GM12878 (cell line): ENCODE results near the gene HSPA4. TPM values are rescaled to one million over a fixed set of nuclear protein-coding genes. Genes with fewer than 3 reads are reported as not detected.
"Not testable (repeated sequence)": the region's sequence is repeated elsewhere in the genome, so short reads cannot be mapped to it uniquely, and the experiment has no call there.

Experiments used
- ATAC-seq: fragments of 200-7000 bp; cut with Tn5 transposase; 3 replicates; pipeline ENCODE4 v1.9.1; 2020; ENCODE audit warnings: mild to moderate bottlenecking, moderate library complexity
- BruUV-seq: library from RNA; stranded (reverse); fragments of 400-500 nt; replicated peaks from 2 replicates; lab custom pipeline; 2021; lab: Mats Ljungman, UMichigan
- CTCF ChIA-PET: fragments of 300-600 bp; sonication (Branson Sonifier 250); formaldehyde crosslinking; extraction: SDS; loops from one replicate; lab custom pipeline; 2021; ENCODE audit warnings: inconsistent platforms; lab: Yijun Ruan, JAX
- POLR2A ChIA-PET: fragments of 350-600 bp; formaldehyde crosslinking; extraction: SDS; loops from one replicate; lab custom pipeline; 2021; ENCODE audit warnings: inconsistent platforms; lab: Charles Lee
- RAD21 ChIA-PET: fragments of 300-600 bp; sonication (Branson Sonifier 250); formaldehyde crosslinking; loops from one replicate; lab custom pipeline; 2023; ENCODE audit warnings: antibody characterized with exemption; ENCODE audit not compliant: unreplicated experiment; lab: Charles Lee
- SMC1A ChIA-PET: fragments of 300-600 bp; sonication (Branson Sonifier 250); formaldehyde crosslinking; loops from one replicate; lab custom pipeline; 2023; ENCODE audit not compliant: unreplicated experiment, uncharacterized antibody; lab: Charles Lee
- DNase-seq: peaks from one replicate; pipeline ENCODE4 v3.0.0-alpha.2; 2011; ENCODE audit warnings: low read depth, low spot score
- FAIRE-seq: peaks from 3 replicates; lab custom pipeline; 2011; peaks lifted over from hg19 to GRCh38; lab: Jason Lieb, UNC
- H2AFZ ChIP-seq: 2 replicates; pipeline ENCODE4 v1.6.0; 2011; ENCODE audit warnings: low read depth, low read length, control low read depth; ENCODE audit not compliant: control insufficient read depth
- H3K27ac ChIP-seq: 2 replicates; pipeline ENCODE4 v1.5.1; 2011; ENCODE audit warnings: control low read depth; ENCODE audit not compliant: control insufficient read depth, insufficient read depth
- H3K27me3 ChIP-seq, 2 experiments: replicated peaks in 1 of 2; 2 replicates each; pipeline versions ENCODE4 v1.6.0 to v1.6.1; 2011; ENCODE audit warnings: low read length in 1 of 2; ENCODE audit not compliant: control insufficient read depth in 2 of 2, insufficient read depth in 2 of 2
- H3K36me3 ChIP-seq, 2 experiments: 2 replicates each; pipeline ENCODE4 v1.5.1; 2011; ENCODE audit warnings: low read length in 1 of 2; ENCODE audit not compliant: control insufficient read depth in 2 of 2, insufficient read depth in 2 of 2
- H3K4me1 ChIP-seq: 2 replicates; pipeline ENCODE4 v1.6.1; 2011; ENCODE audit warnings: mild to moderate bottlenecking, low read length, moderate library complexity, mixed read lengths; ENCODE audit not compliant: control insufficient read depth, insufficient read depth
- H3K4me2 ChIP-seq: 2 replicates; pipeline ENCODE4 v1.6.0; 2011; ENCODE audit warnings: control low read depth; ENCODE audit not compliant: control insufficient read depth, insufficient read depth
- H3K4me3 ChIP-seq: fragments of 200-600 bp; sonication (generic); 2 replicates; pipeline ENCODE4 v1.5.1; 2016
- H3K79me2 ChIP-seq: 2 replicates; pipeline ENCODE4 v1.6.0; 2011; ENCODE audit warnings: low read length; ENCODE audit not compliant: control insufficient read depth, insufficient read depth
- H3K9ac ChIP-seq: 2 replicates; pipeline ENCODE4 v1.8.0; 2011; ENCODE audit warnings: low read length, control low read depth, mixed read lengths; ENCODE audit not compliant: control insufficient read depth, insufficient read depth
- H3K9me3 ChIP-seq: replicated peaks from 3 replicates; pipeline ENCODE4 v1.5.1; 2011; ENCODE audit warnings: mild to moderate bottlenecking, low read length; ENCODE audit not compliant: control insufficient read depth, insufficient read depth
- H4K20me1 ChIP-seq: 2 replicates; pipeline ENCODE4 v1.6.0; 2011; ENCODE audit not compliant: control insufficient read depth, insufficient read depth
- CBX5 ChIP-seq: sonication (generic); IDR thresholded peaks from 2 replicates; pipeline ENCODE4 v1.6.1; 2016; ENCODE audit warnings: low read depth, moderate library complexity, mild to moderate bottlenecking, inconsistent platforms
- CEBPB ChIP-seq, 2 experiments: fragments of 150-350 bp in 1 of 2; IDR thresholded peaks; 2 replicates each; pipeline ENCODE4 v1.6.1; 2012 to 2014; ENCODE audit warnings: low read depth in 2 of 2, low read length in 2 of 2, borderline replicate concordance in 1 of 2, inconsistent platforms in 1 of 2
- GATAD2B ChIP-seq: fragments of 450-650 bp; conservative IDR thresholded peaks from 2 replicates; pipeline ENCODE4 v1.6.1; 2017; ENCODE audit warnings: low read depth, mild to moderate bottlenecking, moderate library complexity
- JUNB ChIP-seq: IDR thresholded peaks from 2 replicates; pipeline ENCODE4 v1.6.1; 2016; ENCODE audit warnings: antibody characterized with exemption, mild to moderate bottlenecking
- KDM1A ChIP-seq: fragments of 200-600 bp; sonication (generic); IDR thresholded peaks from 2 replicates; pipeline ENCODE4 v1.6.1; 2016; ENCODE audit warnings: borderline replicate concordance
- MEF2A ChIP-seq: IDR thresholded peaks from 2 replicates; pipeline ENCODE4 v1.6.1; 2011; ENCODE audit warnings: low read depth, mild to moderate bottlenecking, low read length, moderate library complexity; ENCODE audit not compliant: insufficient read depth
- POU2F2 ChIP-seq: IDR thresholded peaks from 3 replicates; pipeline ENCODE4 v1.6.1; 2011; ENCODE audit warnings: low read depth, mild to moderate bottlenecking, low read length, borderline replicate concordance
- SREBF1 ChIP-seq: IDR thresholded peaks from 2 replicates; pipeline ENCODE4 v1.6.1; 2012; ENCODE audit warnings: mild to moderate bottlenecking, low read length
- TAF1 ChIP-seq: IDR thresholded peaks from 2 replicates; pipeline ENCODE4 v1.6.1; 2011; ENCODE audit warnings: mild to moderate bottlenecking, low read depth, low read length, borderline replicate concordance
- WGBS: methylation state at CpG from one replicate; pipeline ENCODE4 v1.1.6; 2016; ENCODE audit warnings: low lambda C conversion rate; ENCODE audit not compliant: insufficient replicate concordance, insufficient coverage; ENCODE audit errors: missing lambda C conversion rate; 5-methylcytosine and 5-hydroxymethylcytosine counted together
- in situ Hi-C: fragments of 300-500 bp; cut with MboI; formaldehyde crosslinking; loops from 9 replicates; pipeline ENCODE4 v1.14.3; 2018; ENCODE audit warnings: mixed read lengths
- intact Hi-C: fragments of 100-400 bp; cut with micrococcal nuclease; formaldehyde crosslinking; loops from one replicate; pipeline ENCODE4 v1.14.2; 2022; ENCODE audit not compliant: unreplicated experiment
- polyA plus RNA-seq, 11 experiments: library from polyadenylated mRNA; depleted of rRNA in 4 of 11; unstranded in 6 of 11; stranded (reverse) in 5 of 11; fragments of >200 nt; fragmentation: Nextera tagmentation in 4 of 11; fragmentation: Illumina TruSeq in 1 of 11; extraction: Ambion mirVana in 4 of 11; extraction: Trizol in 1 of 11; gene quantifications; 1 replicate in 1 of 11; 2 replicates in 10 of 11; pipeline versions ENCODE4 v1.2.1 to v1.2.3, GENCODE V29; 2011 to 2016; ENCODE audit warnings: inconsistent platforms in 2 of 11, missing spikeins in 2 of 11, low read depth in 1 of 11
- total RNA-seq, 4 experiments: library from RNA; depleted of rRNA in 3 of 4; stranded (reverse); fragments of >200 nt in 3 of 4; fragmentation: Illumina TruSeq in 1 of 4; extraction: Trizol in 1 of 4; gene quantifications; 2 replicates each; pipeline versions ENCODE4 v1.2.1 to v1.2.3, GENCODE V29; 2013 to 2021
- TF ChIP-seq, protein P1 (sequence below): IDR thresholded peaks from 2 replicates; pipeline ENCODE4 v1.6.1; 2012; ENCODE audit warnings: low read depth, low read length, improper control_type of control experiment
- TF ChIP-seq, protein P2 (sequence below): fragments of 450-650 bp; IDR thresholded peaks from 2 replicates; pipeline ENCODE4 v1.6.1; 2018; ENCODE audit warnings: borderline replicate concordance, mild to moderate bottlenecking; ENCODE audit not compliant: partially characterized antibody

HSPA4 gene
- total and polyA plus RNA-seq, 10 of the 15 experiments (the other 5 are each of a cell fraction or from before 2014, with no cell fraction given): 61.6 to 234 (median 116) TPM

- CTCF ChIA-PET: no interaction called here
- Histone ChIP-seq H3K9me3 (no peaks in the 10 kb centered on the region), H3K36me3 (peaks cover 0 to 21% of the 10 kb centered on the region in 2 experiments; a peak in 2 of 4 replicates), H3K4me3 (no peak overlapping the region), H3K4me2 (no peak overlapping the region), H3K27ac (no peak overlapping the region), H3K4me1 (no peaks in the 10 kb centered on the region), H3K9ac (no peak overlapping the region), H4K20me1 (no peaks in the 10 kb centered on the region), H3K27me3 (no peaks in the 10 kb centered on the region), H2AFZ (no peak overlapping the region), H3K79me2 (peaks cover 6% of the 10 kb centered on the region)
- TF ChIP-seq JUNB (no peak), POU2F2 (no peak), MEF2A (no peak), GATAD2B (no peak), CBX5 (no peak), KDM1A (no peak), TAF1 (no peak), CEBPB (IDR thresholded peaks at IDR 0.05; ENCODE audit: borderline replicate concordance in 1 of 2, low read depth in 2 of 2, low read length in 2 of 2) (no peak), SREBF1 (no peak)
- TF ChIP-seq, protein P1, sequence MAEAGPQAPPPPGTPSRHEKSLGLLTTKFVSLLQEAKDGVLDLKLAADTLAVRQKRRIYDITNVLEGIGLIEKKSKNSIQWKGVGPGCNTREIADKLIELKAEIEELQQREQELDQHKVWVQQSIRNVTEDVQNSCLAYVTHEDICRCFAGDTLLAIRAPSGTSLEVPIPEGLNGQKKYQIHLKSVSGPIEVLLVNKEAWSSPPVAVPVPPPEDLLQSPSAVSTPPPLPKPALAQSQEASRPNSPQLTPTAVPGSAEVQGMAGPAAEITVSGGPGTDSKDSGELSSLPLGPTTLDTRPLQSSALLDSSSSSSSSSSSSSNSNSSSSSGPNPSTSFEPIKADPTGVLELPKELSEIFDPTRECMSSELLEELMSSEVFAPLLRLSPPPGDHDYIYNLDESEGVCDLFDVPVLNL: no peak
- TF ChIP-seq, protein P2, sequence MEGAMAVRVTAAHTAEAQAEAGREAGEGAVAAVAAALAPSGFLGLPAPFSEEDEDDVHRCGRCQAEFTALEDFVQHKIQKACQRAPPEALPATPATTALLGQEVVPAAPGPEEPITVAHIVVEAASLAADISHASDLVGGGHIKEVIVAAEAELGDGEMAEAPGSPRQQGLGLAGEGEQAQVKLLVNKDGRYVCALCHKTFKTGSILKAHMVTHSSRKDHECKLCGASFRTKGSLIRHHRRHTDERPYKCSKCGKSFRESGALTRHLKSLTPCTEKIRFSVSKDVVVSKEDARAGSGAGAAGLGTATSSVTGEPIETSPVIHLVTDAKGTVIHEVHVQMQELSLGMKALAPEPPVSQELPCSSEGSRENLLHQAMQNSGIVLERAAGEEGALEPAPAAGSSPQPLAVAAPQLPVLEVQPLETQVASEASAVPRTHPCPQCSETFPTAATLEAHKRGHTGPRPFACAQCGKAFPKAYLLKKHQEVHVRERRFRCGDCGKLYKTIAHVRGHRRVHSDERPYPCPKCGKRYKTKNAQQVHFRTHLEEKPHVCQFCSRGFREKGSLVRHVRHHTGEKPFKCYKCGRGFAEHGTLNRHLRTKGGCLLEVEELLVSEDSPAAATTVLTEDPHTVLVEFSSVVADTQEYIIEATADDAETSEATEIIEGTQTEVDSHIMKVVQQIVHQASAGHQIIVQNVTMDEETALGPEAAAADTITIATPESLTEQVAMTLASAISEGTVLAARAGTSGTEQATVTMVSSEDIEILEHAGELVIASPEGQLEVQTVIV: no peak
- RAD21 ChIA-PET: no interaction called here
- DNase-seq: no peak
- WGBS: 100% methylated on average over 1 of the region's 1 CpG
- in situ Hi-C loops (no loop called here), intact Hi-C loops (no loop called here)
- no TSS peak for BruUV-seq
- no peak for ATAC-seq
- POLR2A ChIA-PET: no interaction called here
- FAIRE-seq: no peak
- SMC1A ChIA-PET: interaction anchor here (0.8 to 1.4 kb wide), 2 partner anchors 12 to 14 kb away, joined by 3 read pairs; no protein-coding TSS in a partner anchor
Observed at GRCh38 chr5:133083901-133084300, 32.1 kb downstream of the HSPA4 start.

DNA sequence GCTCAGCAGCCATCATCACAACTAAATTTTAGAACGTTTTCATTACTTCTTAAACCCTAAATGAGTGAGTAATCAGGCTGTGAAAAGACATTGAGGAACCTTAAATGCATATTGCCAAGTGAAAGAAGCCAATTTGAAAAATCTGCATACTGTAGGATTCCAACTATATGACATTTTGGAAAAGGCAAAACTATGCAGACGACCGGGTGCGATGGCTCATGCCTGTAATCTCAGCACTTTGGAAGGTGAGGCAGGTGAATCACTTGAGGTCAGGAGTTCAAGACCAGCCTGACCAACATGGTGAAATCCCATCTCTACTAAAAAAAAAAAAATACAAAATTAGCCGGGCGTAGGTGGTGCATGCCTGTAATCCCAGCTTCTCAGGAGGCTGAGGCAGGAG, 33.4 kb downstream of the HSPA4 start:
- FAIRE-seq, RAD21 ChIA-PET: not testable (repeated sequence)
- peaks cover 0 to 33% of the 10 kb centered on the region in 2 experiments; a peak in 3 of 4 replicates for H3K36me3 ChIP-seq

More for the DNA sequence above, 33.4 kb downstream of the HSPA4 start:
- WGBS: 96% methylated on average over 6 of the region's 6 CpGs
- SMC1A ChIA-PET, ATAC-seq, H3K4me2 ChIP-seq, POLR2A ChIA-PET, H3K27ac ChIP-seq, H3K9me3 ChIP-seq, H4K20me1 ChIP-seq, H3K27me3 ChIP-seq, BruUV-seq, H3K9ac ChIP-seq, in situ Hi-C loops, DNase-seq, H3K4me3 ChIP-seq, CTCF ChIA-PET, H2AFZ ChIP-seq, H3K4me1 ChIP-seq, intact Hi-C loops, H3K79me2 ChIP-seq: not testable (repeated sequence)
